GM13976 (cell line): ENCODE data around the gene APBA2.

ENCODE experiments used
- DNase-seq: peaks from one replicate; pipeline ENCODE4 v3.0.0; 2012; ENCODE audit warnings: low spot score
- CTCF ChIP-seq: IDR thresholded peaks from 2 replicates; pipeline ENCODE4 v1.5.1; 2012; ENCODE audit warnings: borderline replicate concordance, mild to moderate bottlenecking; ENCODE audit not compliant: insufficient read depth; ENCODE audit errors: extremely low read depth, missing control alignments, control extremely low read depth
- in situ Hi-C: fragments of 300-500 bp; cut with MboI; formaldehyde crosslinking; loops from one replicate; pipeline ENCODE4 v1.12.0; 2022; ENCODE audit warnings: low sequenced_read_pairs, mixed read lengths, inconsistent platforms; ENCODE audit not compliant: unreplicated experiment

APBA2 gene

GRCh38 chr15:28944696-28945300 lies 59.0 kb downstream of the APBA2 start:
- in situ Hi-C loops, result no loop called here
- TF ChIP-seq CTCF, result no peak
- no peak for DNase-seq

- no peak for DNase-seq
- TF ChIP-seq CTCF, result no peak
- in situ Hi-C loops, result no loop called here
These were observed 60.0 kb downstream of the APBA2 start for GRCh38 chr15:28945626-28946230.

GRCh38 chr15:28946803-28947202 lies 61.0 kb downstream of the APBA2 start:
- TF ChIP-seq CTCF, result no peak
- DNase-seq, result no peak
- in situ Hi-C loops, result no loop called here

- in situ Hi-C loops, result no loop called here
- no peak for DNase-seq
- TF ChIP-seq CTCF, result no peak
These were observed 61.5 kb downstream of the APBA2 start for GRCh38 chr15:28947221-28947674.

- no peak for DNase-seq
- TF ChIP-seq CTCF, result no peak
- in situ Hi-C loops, result no loop called here
These were observed 62.3 kb downstream of the APBA2 start for GRCh38 chr15:28948036-28948435.

GRCh38 chr15:28950916-28951315 lies 65.1 kb downstream of the APBA2 start:
- in situ Hi-C loops, result no loop called here
- DNase-seq, result no peak
- TF ChIP-seq CTCF, result no peak
